ENCODE results near the gene MKNK2.
A peak's percentile ranks its signal among the peaks of the same experiment; 100 is the strongest.

MKNK2 gene

GRCh38 chr19:2015608-2015950, 35.5 kb downstream of the MKNK2 start, which contains the start of gene BTBD2:
BTBD2 (minus strand) TSS chr19:2015714; CDS start chr19:2015703, 11 bp downstream.
- peak; percentile 63 for DNase-seq (ENCODE audit: low read depth)
- TF ChIP-seq CTCF (IDR thresholded peaks at IDR 0.05; ENCODE audit: control insufficient read depth, extremely low read depth, insufficient read depth) = no peak
- peak within 1 kb of the TSS; percentile 78 for H3K4me3 ChIP-seq (ENCODE audit: low read depth, low read length)

GRCh38 chr19:2014731-2015607, 36.1 kb downstream of the MKNK2 start:
- H3K4me3 ChIP-seq (ENCODE audit: low read depth, low read length) = peak overlapping the region; percentile 78
- no peak for TF ChIP-seq CTCF (IDR thresholded peaks at IDR 0.05; ENCODE audit: control insufficient read depth, extremely low read depth, insufficient read depth)
- no peak for DNase-seq (ENCODE audit: low read depth)

- H3K4me3 ChIP-seq (ENCODE audit: low read depth, low read length) = peak overlapping the region; percentile 78
- DNase-seq (ENCODE audit: low read depth) = no peak
- TF ChIP-seq CTCF (IDR thresholded peaks at IDR 0.05; ENCODE audit: control insufficient read depth, extremely low read depth, insufficient read depth) = no peak
Observed at GRCh38 chr19:2014131-2014571, 36.9 kb downstream of the MKNK2 start.

- no peak overlapping the region for H3K4me3 ChIP-seq (ENCODE audit: low read depth, low read length)
- DNase-seq (ENCODE audit: low read depth) = no peak
- TF ChIP-seq CTCF (IDR thresholded peaks at IDR 0.05; ENCODE audit: control insufficient read depth, extremely low read depth, insufficient read depth) = no peak
Observed at GRCh38 chr19:2013683-2013961, 37.4 kb downstream of the MKNK2 start.

GRCh38 chr19:2012941-2013682, 37.9 kb downstream of the MKNK2 start:
- no peak overlapping the region for H3K4me3 ChIP-seq (ENCODE audit: low read depth, low read length)
- TF ChIP-seq CTCF (IDR thresholded peaks at IDR 0.05; ENCODE audit: control insufficient read depth, extremely low read depth, insufficient read depth) = no peak
- DNase-seq (ENCODE audit: low read depth) = no peak

GRCh38 chr19:2011169-2011568, 39.9 kb downstream of the MKNK2 start:
- DNase-seq (ENCODE audit: low read depth) = no peak
- TF ChIP-seq CTCF (IDR thresholded peaks at IDR 0.05; ENCODE audit: control insufficient read depth, extremely low read depth, insufficient read depth) = no peak
- H3K4me3 ChIP-seq (ENCODE audit: low read depth, low read length) = no peak overlapping the region

Measured in LNCaP clone FGC (cell line).